SKM-1 treated with dmso at 0.1 percent for 144 hours (cell line): Measurements from ENCODE around the gene AMBRA1.
A peak's percentile ranks its signal among the peaks of the same experiment; 100 is the strongest.

Experiments used
- DNase-seq: peaks from one replicate; lab custom pipeline; 2025; ENCODE audit not compliant: unreplicated experiment; lab: John Stamatoyannopoulos, UW

The AMBRA1 gene

DNA sequence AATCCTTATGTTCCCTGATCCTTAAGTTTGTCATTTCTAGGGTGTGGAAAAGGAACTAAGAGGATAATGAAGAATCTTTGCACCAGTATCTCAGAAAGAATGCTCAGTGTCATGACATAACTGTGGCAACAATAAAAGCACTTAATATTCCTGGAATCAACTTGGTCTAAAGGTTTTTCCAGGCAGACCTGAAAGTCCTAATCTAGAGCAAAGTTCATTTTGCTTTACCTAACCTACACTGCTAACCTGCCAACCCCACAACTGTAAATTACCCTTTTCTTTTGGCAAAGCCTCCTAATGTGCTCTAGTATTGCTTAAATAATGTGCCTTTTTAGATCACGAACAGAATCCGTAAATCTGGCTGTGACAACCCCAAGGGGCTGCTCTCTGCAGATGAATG is 82.5 kb downstream of the AMBRA1 start:
- DNase-seq, result no peak

DNA sequence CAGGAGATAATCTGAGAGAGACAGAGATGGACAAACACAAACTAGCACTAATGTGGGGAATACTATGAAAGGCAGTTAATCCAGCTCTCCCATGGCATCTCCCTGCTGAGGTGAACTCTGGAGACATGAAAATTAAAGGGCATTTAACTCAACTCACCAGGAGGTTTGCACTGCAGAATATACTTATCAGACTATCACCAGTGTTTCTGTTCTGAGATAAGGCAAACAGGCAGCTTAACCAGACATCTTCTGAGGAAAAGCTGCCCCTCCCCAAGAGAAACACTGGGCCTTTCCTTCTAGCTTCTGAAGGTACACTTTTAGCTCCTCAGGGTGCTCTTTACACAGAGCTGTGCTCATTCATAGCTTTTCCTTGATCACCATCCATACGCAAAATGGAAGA is 85.5 kb downstream of the AMBRA1 start:
- DNase-seq, result no peak

DNA sequence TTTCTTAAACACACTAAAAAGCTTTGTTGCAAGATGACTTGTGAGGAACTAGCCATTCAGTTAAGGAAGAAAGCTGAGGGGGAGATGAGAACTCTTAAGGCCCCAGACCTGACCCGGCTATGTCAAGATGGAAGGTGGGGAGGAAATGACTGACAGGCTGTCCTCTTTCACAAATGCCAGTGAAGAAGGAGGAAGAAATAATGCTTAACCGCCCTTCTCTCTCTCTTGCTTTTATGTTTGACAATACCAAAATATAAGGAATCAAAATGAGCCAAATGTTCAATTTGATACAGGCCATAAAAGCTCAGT is 87.4 kb downstream of the AMBRA1 start:
- DNase-seq, result no peak

DNA sequence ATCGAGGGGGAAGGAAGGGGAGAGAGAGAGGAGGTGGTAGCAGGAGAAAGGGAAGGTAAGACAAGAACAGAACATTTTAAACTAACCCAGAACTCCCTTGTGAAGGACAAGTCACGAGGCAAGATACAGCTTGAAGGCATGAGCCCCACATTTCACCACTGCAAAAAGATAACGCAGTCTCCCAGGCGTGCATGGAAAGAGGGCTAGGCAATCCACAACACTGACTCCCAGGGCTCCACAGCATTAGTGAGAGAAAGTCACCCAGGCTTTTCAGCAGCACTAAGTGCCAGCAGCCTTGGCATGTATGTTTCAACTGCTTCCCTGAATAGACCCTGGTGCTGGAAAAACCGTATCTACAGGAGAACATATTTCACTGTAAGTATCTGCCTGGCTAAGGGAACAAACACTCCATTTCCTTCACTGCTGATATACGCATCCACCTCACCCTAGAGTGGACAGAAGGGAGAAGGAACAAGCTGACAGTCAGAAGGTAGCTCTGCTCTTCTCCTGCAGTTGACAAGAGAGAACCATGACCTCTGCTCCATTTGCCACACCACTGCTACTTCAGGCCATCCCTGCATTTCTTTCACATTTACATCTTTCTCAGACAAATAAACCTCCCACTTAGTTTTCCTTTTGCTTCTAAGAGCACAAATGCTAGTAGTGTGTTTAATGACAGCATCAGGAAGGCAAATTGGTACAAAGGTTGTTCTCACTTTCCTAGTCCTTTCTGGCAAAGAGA is 87.9 kb downstream of the AMBRA1 start:
- DNase-seq, result no peak

DNA sequence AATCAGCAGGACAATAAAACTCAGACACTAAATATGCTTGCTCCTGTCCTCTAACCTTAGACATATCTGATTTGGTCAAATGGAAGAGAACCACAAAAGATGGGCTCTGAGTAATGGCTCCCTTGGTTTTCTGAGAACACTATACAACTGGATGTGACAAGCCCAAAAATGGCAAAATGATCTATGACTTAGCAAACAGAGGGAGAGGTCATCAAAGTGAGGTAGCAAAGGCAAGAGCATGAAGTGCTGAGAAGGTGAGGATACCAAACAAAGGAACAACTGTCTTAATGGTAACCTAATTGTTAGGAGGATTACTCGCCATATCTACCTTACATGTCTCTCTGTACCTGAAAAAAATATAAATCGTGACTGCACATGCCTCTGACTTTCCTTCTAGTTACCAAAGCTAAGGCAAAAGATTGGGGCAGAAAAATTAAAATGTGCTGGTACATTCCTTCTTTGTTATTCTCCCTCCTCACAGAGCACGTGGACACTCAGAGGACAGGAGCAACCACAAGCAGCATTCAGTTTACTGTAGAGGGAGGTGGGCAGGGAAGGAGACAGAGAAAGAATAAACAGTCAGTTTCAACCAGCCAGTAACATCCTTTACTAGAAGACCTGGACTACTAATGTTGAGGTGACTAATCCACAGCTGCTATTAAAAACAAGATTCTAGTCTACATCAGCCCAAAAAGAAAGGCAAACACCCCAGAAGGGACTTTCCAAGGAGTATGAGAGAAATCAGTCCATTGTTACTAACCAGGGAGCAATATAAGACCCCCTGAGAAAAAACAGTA is 88.8 kb downstream of the AMBRA1 start:
- DNase-seq, result no peak

DNA sequence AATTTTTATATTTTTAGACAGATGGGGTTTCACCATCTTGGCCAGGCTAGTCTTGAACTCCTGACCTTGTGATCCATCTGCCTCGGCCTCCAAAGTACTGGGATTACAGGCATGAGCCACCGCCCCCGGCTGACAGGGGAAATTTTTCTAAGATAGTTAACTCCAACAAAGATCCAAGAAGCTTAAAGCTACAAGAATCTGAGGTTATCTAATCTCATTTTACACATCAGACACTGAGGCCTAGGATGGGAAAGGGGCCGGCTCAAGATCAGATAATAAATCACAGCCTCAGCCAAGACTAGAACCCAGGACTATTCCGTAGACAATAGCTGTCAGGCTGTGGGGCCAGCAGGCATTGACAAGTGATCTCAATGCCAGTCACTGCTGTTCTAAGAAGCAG is 94.0 kb downstream of the AMBRA1 start:
- no peak for DNase-seq

DNA sequence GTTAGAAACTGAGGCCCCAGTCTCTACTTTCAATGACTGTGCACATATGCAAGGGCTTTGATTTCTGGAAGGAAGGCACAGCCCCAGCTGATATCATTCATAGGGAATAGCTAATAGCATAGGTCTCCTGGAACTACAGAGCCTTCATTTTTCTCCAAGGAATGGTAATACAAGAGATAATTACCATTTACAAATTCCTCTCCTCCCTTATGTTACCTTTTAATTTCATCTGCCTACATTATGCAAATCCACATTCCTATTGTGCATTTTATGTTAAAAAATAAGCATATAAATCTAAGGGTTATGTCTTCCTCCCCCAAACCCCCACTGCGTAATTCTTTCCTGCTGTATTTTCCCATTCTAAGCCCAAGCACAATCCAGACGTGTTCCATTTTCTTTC is 94.9 kb downstream of the AMBRA1 start:
- no peak for DNase-seq

DNA sequence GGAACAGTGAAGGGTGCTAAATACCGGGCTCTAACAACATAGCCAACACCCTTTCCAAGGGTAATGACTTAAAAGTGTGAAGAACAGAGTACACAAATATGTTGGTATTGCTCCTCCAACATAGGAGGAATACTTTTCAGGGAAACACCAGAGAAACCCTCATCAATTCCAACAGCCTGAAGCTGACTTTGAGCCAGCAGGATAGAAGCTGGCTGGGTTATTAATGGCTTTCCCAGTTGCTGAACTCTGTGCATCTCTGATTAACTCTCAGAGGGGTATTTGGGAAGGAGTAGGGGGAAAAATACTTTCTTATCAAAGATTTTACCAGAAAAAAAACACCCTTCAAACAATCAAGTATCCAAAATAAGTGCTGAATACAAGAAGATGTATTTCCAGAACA is 95.6 kb downstream of the AMBRA1 start:
- DNase-seq, result no peak

DNA sequence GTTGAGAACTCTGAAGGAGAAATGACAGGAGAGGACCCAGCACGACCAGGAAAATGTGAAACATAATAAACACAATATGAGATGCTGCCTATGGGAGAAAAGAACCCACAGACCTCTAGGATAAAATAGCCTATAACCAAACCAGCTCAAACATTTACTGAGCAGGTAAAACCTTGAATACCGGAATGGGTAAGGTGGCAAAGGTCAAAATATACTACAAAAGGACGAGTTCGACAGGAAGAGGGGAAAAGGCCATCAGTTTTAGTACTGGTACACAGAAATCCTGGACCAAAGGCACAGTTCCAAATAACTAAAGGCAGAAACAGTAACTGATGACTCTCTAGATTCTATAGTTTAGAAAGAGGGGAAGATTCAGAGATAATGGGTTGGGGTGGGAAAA is 96.3 kb downstream of the AMBRA1 start:
- no peak for DNase-seq

DNA sequence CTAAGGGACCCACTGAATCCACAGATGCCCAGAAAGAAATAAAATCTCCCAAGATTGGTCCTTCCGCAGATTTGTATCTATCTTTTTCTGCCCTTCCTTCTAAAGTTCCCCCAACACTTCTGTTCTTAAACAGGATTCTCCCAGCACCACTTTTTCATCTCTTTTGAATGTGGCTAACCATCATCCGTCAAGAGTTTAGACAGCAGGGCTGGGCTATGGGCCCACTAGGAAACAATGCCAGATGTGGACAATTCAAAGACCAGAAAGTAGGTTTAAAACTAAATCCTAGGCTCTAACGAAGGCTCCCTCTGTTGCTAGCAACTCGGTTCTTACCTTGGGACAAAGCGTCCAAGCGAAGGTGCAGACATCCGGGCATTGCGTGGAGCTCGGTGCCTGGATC is 100.0 kb downstream of the AMBRA1 start:
- no peak for DNase-seq

DNA sequence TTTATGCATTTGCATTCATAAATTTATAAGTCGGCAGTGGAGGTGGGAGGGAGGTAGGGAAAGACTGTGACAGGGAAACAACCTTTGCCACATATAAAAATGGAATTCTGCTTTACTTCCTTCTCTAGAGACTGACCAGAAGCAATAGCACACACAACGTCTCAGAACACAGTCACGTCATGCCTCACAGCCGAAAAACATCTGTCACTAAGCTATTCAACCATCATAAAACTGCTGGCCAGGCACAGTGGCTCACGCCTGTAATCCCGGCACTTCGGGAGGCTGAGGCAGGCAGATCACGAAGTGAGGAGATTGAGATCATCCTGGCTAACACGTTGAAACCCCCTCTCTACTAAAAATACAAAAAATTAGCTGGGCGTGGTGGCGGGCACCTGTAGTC is 101.3 kb downstream of the AMBRA1 start:
- DNase-seq, result no peak

DNA sequence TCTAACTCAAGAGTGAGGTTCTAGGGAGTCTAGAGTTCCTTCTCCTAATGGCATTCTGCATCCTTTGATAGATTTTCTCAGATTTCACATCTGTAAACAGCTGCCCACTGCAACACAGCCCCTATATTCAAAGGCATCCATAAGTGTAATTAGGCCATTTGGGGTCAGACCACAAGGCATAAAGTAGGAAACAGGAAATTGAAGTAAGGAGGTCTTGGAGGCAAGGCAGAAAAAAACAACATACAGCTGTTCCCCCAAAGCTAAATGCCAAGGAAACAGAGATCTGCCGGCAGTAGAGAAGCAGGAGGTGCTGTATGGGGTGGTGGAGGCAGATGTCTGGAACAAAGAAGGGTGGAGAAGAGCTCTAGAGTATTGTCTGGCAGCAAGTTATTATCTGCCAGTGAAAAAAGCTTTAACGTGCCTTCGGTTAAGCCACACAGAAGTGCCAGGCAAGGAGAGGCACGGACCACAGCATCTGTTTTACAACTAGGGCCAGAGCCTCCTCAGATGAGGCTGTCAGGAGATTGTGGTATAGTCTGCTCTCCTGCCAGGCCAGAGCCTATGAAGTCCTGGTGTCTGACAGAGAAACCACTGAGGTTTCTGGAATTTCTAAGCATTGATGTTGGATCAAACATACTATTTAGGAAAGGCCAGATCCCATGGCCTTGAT is 102.0 kb downstream of the AMBRA1 start:
- no peak for DNase-seq

DNA sequence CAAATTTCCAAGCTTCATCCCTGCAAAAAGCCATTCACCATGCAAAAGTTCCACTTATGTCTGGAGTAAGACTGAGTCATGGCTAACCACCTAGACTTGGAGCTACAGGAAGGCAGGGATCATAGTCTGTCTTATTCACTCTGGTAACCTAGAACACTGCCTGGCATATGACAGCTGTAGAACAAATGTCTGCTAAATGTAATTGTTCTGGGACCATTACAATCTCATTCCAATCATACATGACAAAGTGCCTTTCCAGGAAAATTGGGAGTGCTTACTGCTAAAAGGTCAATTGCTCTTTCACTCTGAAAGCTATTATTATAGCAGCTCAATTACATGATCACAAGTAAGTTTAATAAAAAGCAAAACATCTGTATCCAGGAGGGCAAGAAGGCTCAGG is 103.2 kb downstream of the AMBRA1 start:
- no peak for DNase-seq

DNA sequence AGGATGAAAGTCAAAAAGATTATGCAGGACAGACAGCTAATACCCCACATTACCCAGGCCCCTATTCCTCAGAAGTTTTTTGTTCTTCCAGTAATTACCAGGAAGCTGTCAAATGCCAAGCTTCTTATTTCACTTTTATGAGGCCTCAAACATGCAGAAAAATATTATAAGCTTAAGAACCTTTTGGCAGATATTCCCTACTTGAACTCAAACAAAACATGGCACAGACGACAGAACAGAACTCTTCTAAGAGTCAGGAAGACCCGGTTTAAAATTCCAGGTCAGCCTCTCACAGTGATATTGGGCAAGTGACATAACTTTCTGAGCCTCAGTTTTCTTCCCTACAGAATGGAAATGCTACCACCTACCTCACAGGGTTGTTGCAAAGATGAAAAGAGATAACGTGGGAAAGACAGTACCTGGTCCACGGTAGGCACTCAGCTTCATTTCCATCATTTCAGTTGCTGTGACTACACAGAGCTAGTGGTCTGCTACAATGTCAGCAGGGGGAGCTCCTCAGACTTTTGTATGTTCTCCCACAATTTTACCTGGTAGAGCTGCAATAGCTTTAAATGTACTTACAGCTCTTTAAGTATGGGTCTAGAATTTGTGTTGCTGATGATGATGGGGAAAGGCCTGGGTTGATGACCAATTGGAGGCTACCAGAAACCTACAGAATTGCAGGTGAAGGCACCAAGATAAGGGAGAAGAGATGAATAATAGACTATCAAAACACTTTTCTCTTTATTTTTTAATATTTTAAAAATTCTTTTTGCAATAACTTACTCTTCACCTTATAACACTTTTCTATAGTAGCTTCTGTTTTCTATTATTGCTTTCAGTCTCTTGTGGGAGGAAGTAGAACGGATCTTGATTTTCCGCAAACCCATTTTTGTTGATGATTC is 103.9 kb downstream of the AMBRA1 start:
- DNase-seq, result peak; percentile 45

DNA sequence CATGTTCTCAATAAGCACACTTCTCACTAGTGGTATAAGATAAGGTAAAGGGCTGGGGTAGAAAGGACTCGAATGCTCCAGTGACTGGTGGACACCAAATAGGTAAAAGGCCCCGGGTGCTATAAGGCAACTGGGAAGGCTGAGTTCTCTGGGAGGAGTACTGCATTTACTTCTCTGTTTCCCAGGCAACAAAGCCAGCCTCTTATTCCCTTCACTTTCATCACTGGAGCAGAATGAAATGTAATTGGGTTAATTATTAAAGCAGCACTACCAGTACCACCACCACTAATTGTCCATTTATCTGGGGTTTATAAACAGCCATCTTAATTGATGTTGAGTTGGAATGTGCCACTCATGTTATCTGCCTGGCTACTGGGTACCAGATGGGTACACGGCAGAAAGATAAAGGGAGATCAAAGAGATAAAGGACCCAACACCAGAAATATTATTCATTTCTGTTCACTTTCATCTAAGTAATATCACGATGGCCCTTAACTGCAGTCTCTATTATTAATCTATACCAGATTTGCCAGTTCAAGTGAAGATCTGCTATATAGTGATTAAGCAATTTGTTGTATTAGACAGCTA is 107.9 kb downstream of the AMBRA1 start:
- DNase-seq, result no peak

DNA sequence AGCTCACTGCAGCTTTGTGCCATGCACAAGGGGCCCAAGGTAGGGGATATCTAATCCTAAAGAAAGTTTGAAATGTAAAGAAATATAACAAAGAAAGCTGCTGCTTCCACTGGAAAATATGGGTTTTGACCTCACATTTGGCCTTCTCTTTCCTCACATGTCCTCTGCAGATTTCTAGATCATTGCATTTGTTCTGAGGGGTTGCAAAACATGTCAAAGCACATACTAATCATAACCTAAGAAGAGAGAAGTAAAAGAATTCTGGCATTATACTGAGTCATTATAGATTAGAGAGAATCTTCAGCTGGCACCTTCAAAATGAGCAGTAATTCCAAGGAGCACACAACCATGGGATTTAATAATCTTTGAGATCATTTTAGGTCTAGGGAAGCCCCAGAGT is 109.7 kb downstream of the AMBRA1 start:
- DNase-seq, result no peak

DNA sequence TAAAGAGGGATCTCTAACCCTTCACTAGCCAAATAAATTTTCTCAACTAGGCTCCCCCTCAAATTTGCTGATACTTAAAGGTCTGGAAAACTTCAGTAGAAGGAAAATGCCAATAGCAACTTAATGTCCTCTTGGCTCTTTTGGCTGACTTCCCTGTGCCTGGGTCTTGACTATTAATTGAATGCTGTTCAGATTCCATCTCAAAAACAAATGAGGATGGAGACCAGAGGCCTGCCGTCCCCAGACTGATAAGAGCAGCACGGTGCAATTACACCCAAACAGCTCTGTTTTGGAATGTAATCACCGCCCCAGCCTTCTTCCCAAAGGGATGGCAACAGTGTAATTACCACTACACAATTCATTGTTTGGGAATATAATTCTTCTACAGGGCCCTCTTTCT is 112.9 kb downstream of the AMBRA1 start:
- DNase-seq, result no peak

DNA sequence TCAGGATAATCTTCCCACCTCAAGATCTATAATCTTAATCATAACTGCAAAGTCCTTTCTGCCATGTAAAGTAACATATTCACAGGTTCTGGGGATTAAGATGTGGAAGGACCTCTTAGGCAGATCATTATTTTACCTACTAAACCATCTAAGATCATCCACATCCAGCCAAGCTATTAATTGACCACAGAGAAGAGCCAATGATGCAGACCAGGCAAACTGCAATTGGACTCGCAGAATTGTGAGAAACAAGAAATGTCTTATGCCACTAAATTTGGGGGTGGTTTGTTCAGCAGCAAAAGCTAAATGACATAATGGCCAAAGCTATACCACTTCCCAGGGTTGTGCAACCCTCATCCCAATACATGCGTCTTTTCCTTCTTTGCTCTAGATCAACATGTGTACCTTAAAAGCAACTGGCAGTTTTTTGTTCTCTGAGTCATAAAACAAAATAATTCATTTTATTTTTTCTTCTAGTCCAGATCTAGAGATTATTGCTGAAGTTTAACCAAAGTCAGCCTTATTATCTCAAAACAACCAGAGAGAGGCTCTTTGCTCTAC is 113.6 kb downstream of the AMBRA1 start:
- no peak for DNase-seq

DNA sequence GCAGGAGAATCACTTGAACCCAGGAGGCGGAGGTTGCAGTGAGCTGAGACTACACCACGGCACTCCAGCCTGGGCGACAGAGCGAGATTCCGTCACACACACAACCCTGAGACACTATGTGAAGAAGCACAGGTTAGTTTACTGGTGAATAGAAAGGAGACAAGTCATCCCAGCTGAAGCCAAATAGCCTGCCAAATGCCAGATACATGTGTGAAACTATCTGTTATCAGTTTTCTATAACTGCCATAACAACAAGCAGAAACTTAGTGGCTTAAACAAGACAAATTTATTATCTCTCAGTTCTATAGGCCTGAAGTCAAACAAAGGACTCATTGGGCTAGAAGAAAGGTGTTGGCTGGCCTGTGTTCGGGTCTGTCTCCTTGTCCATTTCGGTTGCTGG is 114.2 kb downstream of the AMBRA1 start:
- no peak for DNase-seq

DNA sequence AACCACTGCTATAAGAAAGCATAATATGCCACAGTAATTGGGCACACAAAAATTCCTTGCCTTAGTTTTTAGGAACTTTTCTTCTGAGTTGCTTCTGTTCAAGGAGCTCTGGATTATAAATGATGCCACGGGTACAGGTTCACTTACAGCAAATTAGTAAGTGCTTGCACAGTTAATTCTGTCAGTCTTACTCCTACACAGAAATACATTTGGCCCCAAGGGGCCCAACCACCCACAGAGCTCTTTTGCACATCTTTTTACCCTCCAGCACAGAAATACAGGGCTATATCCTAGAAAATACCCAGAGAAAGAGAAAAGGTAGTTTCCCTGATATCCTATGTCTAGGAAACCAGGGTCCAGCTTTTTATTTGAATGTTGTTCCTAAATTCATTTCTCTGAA is 115.6 kb downstream of the AMBRA1 start:
- no peak for DNase-seq

DNA sequence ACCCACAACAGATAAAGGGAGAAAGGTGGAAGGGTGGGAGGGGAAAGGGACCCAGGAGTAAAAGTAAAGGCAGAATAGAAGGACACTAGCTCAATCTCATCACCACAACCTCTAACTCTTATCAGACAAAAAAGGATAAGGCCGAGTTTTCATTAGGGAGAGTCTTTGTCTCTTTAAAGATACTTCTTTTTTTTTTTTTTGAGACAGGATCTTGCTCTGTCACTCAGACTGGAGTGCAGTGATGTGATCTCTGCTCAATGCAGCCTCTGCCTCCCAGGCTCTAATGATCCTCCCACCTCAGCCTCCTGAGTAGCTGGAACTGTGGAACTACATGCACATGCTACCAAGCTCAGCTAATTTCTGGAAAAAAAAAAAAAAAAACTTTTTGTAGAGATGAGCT is 116.7 kb downstream of the AMBRA1 start:
- DNase-seq, result no peak
